HEK293T (cell line): ENCODE results near the gene SH3RF1.

Source experiments
- CTCF ChIA-PET: fragments of 350-600 bp; formaldehyde crosslinking; extraction: SDS; loops from one replicate; lab custom pipeline; 2021; ENCODE audit warnings: antibody characterized with exemption, inconsistent platforms; lab: Yijun Ruan, JAX
- POLR2A ChIA-PET: fragments of 350-600 bp; formaldehyde crosslinking; extraction: SDS; loops from one replicate; lab custom pipeline; 2020; ENCODE audit warnings: antibody characterized with exemption, inconsistent platforms; lab: Yijun Ruan, JAX
- DNase-seq: peaks from one replicate; pipeline ENCODE4 v3.0.0; 2012; ENCODE audit warnings: mixed read lengths; ENCODE audit errors: extremely low spot score
- ARNT ChIP-seq: fragments of 450-650 bp; IDR thresholded peaks from 2 replicates; pipeline ENCODE4 v1.6.1; 2017; ENCODE audit warnings: mild to moderate bottlenecking
- BHLHE40 ChIP-seq: fragments of 450-650 bp; IDR thresholded peaks from 2 replicates; pipeline ENCODE4 v1.6.1; 2016; ENCODE audit warnings: mild to moderate bottlenecking, moderate library complexity, borderline replicate concordance
- CTBP1 ChIP-seq: fragments of 450-650 bp; IDR thresholded peaks from 2 replicates; pipeline ENCODE4 v1.6.1; 2016; ENCODE audit warnings: borderline replicate concordance
- ELF4 ChIP-seq: fragments of 450-650 bp; IDR thresholded peaks from 2 replicates; pipeline ENCODE4 v1.6.1; 2017; ENCODE audit warnings: antibody characterized with exemption
- FOXA1 ChIP-seq: fragments of 450-650 bp; IDR thresholded peaks from 2 replicates; pipeline ENCODE4 v1.6.1; 2016; ENCODE audit warnings: mild to moderate bottlenecking
- FOXK2 ChIP-seq: fragments of 450-650 bp; IDR thresholded peaks from 2 replicates; pipeline ENCODE4 v1.6.1; 2016; ENCODE audit warnings: mild to moderate bottlenecking
- FOXM1 ChIP-seq: fragments of 450-650 bp; IDR thresholded peaks from 2 replicates; pipeline ENCODE4 v1.6.1; 2017; ENCODE audit warnings: mild to moderate bottlenecking, borderline replicate concordance
- HDGF ChIP-seq: fragments of 450-650 bp; IDR thresholded peaks from 2 replicates; pipeline ENCODE4 v1.6.1; 2017; ENCODE audit warnings: antibody characterized with exemption, borderline replicate concordance
- L3MBTL2 ChIP-seq: fragments of 450-650 bp; conservative IDR thresholded peaks from 2 replicates; pipeline ENCODE4 v1.6.1; 2016; ENCODE audit warnings: mild to moderate bottlenecking
- LEF1 ChIP-seq: fragments of 450-650 bp; IDR thresholded peaks from 2 replicates; pipeline ENCODE4 v1.6.1; 2017; ENCODE audit warnings: mild to moderate bottlenecking, borderline replicate concordance
- NFRKB ChIP-seq: fragments of 450-650 bp; IDR thresholded peaks from 2 replicates; pipeline ENCODE4 v1.6.1; 2016; ENCODE audit warnings: mild to moderate bottlenecking, moderate library complexity
- SP1 ChIP-seq: fragments of 450-650 bp; IDR thresholded peaks from 2 replicates; pipeline ENCODE4 v1.6.1; 2017
- SUZ12 ChIP-seq: fragments of 450-650 bp; IDR thresholded peaks from 2 replicates; pipeline ENCODE4 v1.6.1; 2016; ENCODE audit warnings: mild to moderate bottlenecking
- TARDBP ChIP-seq: fragments of 450-650 bp; IDR thresholded peaks from 2 replicates; pipeline ENCODE4 v1.6.1; 2016
- ZNF384 ChIP-seq: fragments of 450-650 bp; IDR thresholded peaks from 2 replicates; pipeline ENCODE4 v1.6.1; 2016
- TF ChIP-seq, protein P1 (sequence below): fragments of 450-650 bp; IDR thresholded peaks from 2 replicates; pipeline ENCODE4 v1.6.1; 2016

SH3RF1 gene

DNA sequence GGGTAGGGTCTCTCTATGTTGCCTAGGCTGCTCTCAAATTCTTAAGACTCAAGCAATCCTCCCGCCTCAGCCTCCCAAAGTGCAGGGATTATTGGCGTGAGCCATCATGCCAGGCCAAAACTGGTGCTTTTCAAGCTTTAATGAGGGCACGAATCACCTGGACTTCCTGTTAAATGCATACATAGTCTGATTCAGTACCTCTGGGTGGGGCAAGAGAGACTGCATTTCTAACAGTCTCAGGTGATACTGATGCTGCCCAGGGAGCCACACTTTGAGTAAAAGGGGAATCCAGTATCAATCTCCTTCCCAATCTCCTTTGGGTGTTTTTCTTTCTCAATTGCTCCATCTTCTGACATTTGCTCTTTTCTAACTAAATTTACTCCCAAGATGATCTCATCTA is 96.5 kb downstream of the SH3RF1 start:
- TF ChIP-seq CTBP1 = no peak
- no peak for TF ChIP-seq L3MBTL2
- TF ChIP-seq SP1 = no peak
- no peak for TF ChIP-seq LEF1
- TF ChIP-seq TARDBP = no peak
- CTCF ChIA-PET = no interaction called here
- POLR2A ChIA-PET = interaction anchor here (1.3 kb wide), 1 partner anchor 164 kb away, joined by 6 read pairs; the partner anchor contains the start of gene CBR4
- DNase-seq = no peak

DNA sequence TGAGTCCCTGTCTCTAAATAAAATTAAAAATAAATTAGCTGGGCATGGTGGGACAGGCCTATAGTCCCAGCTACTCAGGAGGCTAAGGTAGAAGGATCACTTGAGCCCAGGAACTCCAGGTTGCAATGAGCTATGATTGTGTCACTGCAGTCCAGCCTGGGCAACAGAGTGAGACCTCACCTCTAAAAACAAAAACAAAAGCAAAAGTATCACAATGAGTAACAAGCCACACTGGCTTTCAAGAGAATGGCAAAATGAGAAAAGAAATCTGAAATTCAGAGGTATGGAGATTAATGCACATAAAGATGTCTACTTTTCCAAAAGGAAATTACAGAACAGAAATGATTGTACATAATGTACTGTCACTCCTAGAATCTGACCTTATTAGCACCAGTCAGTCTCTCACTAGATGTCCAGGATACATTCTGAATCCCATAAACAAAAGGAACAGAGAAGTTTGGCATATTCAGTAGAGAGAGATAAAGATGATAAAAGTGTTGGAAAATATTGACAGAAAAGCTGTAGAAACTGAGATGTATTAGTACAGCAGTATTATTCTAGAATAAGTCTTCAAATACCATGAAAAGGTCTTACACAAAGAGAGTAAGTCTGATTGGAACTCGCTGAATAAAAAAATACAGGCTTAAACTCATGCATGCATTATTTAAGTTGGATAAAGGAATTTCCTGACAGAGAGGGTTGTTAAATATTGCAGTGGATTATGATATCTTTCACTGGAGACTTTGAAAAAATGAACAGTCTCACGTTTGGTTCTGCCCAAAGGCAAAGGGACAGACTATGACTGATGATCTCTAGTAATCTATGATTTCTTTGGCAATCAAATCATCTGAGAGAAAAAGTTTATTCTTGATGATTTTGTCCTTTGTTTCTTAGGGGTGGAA is 102.5 kb downstream of the SH3RF1 start:
- CTCF ChIA-PET = no interaction called here
- TF ChIP-seq SUZ12 = no peak
- TF ChIP-seq L3MBTL2 = no peak
- TF ChIP-seq LEF1 = no peak
- no peak for TF ChIP-seq ARNT
- no peak for TF ChIP-seq FOXM1
- TF ChIP-seq, protein P1, sequence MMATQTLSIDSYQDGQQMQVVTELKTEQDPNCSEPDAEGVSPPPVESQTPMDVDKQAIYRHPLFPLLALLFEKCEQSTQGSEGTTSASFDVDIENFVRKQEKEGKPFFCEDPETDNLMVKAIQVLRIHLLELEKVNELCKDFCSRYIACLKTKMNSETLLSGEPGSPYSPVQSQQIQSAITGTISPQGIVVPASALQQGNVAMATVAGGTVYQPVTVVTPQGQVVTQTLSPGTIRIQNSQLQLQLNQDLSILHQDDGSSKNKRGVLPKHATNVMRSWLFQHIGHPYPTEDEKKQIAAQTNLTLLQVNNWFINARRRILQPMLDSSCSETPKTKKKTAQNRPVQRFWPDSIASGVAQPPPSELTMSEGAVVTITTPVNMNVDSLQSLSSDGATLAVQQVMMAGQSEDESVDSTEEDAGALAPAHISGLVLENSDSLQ = no peak
- no peak for TF ChIP-seq ELF4
- no peak for TF ChIP-seq NFRKB
- TF ChIP-seq HDGF = no peak
- no peak for TF ChIP-seq FOXK2
- TF ChIP-seq TARDBP = no peak
- no peak for TF ChIP-seq BHLHE40
- TF ChIP-seq SP1 = no peak
- TF ChIP-seq FOXA1 = no peak
- TF ChIP-seq CTBP1 = no peak
- TF ChIP-seq ZNF384 = no peak
- POLR2A ChIA-PET = no interaction called here
- DNase-seq = no peak

DNA sequence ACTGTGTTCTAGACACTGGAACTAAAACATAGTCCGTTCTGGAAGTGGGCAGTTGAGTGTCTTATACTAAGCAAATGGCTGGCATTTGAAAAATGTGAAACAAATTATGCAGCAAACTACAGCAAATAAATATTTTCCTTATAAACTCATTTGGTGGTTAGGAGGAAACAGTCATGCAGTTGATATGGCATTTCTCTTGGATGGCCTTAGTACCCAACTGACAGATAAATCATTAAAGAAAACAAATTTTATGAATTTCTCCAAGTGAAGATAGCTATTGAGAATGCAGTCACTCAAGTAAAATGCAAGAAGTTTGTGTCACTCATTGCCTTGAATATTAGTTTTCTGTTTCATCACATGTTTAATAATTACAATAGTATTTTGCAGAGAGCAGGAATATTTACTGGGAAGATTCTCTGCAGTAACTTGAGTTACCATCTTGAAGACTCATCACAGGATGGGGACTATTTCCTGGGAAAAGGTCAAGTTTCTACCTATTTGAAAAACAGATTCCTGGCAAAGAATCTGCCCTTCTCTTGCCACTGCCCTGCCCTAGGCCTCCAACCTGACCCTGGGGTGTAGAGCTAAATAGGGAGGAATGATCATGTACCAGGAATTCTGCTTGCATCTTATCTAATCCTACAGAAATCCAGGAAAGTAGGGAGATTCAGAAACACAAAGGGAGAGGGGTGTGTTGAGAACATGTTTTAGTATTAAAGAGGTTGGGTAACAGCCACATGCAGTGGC is 105.9 kb downstream of the SH3RF1 start:
- CTCF ChIA-PET = no interaction called here
- TF ChIP-seq BHLHE40 = no peak
- no peak for TF ChIP-seq L3MBTL2
- no peak for TF ChIP-seq NFRKB
- no peak for TF ChIP-seq FOXK2
- TF ChIP-seq HDGF = no peak
- TF ChIP-seq CTBP1 = no peak
- TF ChIP-seq FOXA1 = no peak
- no peak for TF ChIP-seq SUZ12
- TF ChIP-seq ARNT = no peak
- TF ChIP-seq ZNF384 = no peak
- TF ChIP-seq SP1 = no peak
- TF ChIP-seq FOXM1 = no peak
- TF ChIP-seq, protein P1 = no peak
- no peak for TF ChIP-seq LEF1
- no peak for TF ChIP-seq TARDBP

DNA sequence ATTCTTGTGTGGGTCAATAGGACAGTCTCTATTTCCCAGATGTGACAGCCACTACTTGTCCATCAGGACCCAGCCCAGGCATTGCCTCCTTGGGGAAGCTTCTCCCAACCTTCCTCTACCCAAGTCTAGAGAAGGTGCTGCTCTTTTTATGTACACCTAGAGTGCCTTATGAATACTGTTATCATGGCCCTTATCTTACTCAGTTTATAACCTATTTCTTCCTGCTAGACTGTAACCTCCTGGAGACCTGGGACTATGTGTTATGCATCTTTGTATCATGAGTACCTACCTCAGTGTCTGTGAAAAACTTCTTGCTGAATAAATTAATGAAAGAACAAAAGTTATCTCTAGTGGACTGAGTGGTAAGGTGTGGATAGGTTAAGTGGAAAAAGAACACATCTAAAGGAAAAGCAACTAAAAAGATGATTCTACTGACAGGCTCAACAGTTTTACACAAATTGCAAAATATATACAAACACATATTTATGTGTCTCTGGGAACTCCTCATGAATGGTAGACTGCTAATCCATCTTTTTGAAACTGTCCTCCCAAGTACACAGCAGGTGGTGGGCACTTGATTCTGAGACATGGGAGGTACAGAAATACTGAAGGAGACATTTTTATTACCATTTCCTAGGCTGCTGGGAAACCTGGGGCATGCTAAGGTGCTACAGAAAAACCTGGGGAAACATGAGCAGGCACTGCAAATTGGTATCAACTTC is 106.6 kb downstream of the SH3RF1 start:
- TF ChIP-seq, protein P1 = peak; percentile 62
- no peak for TF ChIP-seq HDGF
- no peak for DNase-seq
- ChIA-PET POLR2A (no interaction called here), CTCF (no interaction called here)

More for the DNA sequence above, 105.9 kb downstream of the SH3RF1 start:
- DNase-seq = no peak
- POLR2A ChIA-PET = no interaction called here

DNA sequence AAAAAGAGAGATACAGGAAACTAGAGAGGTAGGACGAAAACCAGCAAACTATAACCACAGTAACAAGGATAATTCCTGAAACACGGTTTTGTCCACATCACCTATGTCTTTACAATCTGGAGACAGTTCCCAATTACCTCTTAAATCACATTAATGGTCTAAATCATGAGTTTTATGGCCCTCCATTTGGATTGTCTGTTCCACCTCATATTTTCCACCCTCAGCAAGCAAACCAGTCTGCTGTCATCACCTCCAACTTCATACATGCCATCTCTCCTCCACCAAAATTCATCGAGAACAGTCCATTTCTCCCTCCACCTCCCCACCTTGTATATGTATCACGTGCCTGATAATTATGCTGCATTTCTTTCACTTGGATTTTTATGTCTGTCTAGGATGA is 107.3 kb downstream of the SH3RF1 start:
- POLR2A ChIA-PET = no interaction called here
- no peak for TF ChIP-seq ZNF384
- TF ChIP-seq SP1 = no peak
- TF ChIP-seq TARDBP = no peak
- TF ChIP-seq FOXM1 = no peak
- TF ChIP-seq HDGF = no peak
- TF ChIP-seq ARNT = no peak
- TF ChIP-seq CTBP1 = peak; percentile 78
- no peak for TF ChIP-seq FOXA1
- no peak for TF ChIP-seq BHLHE40
- TF ChIP-seq, protein P1 = peak; percentile 82
- TF ChIP-seq NFRKB = no peak
- TF ChIP-seq SUZ12 = no peak
- no peak for TF ChIP-seq ELF4
- peak; percentile 15 for DNase-seq
- CTCF ChIA-PET = no interaction called here
